Activated T-helper 2 cell treated with anti-CD3 and anti-CD28 coated beads, Interferon-gamma antibody, Interleukin-2, Interleukin-4, amounts not matched to agents 10 μg/mL and 5 μg/mL and 100 μg/mL, durations not matched to agents 14 hours and 24 hours and 36 hours (primary cell): ENCODE results near the gene E2F2. TPM values are rescaled to one million over a fixed set of nuclear protein-coding genes. Genes with fewer than 3 reads are reported as not detected.
A peak's percentile ranks its signal among the peaks of the same experiment; 100 is the strongest.

Experiments used
- DNase-seq: peaks from one replicate; pipeline ENCODE4 v3.0.0; 2021; ENCODE audit warnings: low spot score
- H3K27ac Mint-ChIP-seq: one replicate; pipeline ENCODE4 v1.8.0; 2021; ENCODE audit warnings: mixed read lengths
- H3K27me3 Mint-ChIP-seq: one replicate; pipeline ENCODE4 v1.8.0; 2021; ENCODE audit warnings: low read depth, mixed read lengths
- H3K36me3 Mint-ChIP-seq: one replicate; pipeline ENCODE4 v1.8.0; 2021; ENCODE audit warnings: low read depth, mixed read lengths
- H3K4me1 Mint-ChIP-seq: one replicate; pipeline ENCODE4 v1.8.0; 2021; ENCODE audit warnings: low read depth, mixed read lengths
- H3K4me3 Mint-ChIP-seq: one replicate; pipeline ENCODE4 v1.8.0; 2021; ENCODE audit warnings: low read depth, mild to moderate bottlenecking, moderate library complexity, mixed read lengths
- H3K9me3 Mint-ChIP-seq: one replicate; pipeline ENCODE4 v1.8.0; 2021; ENCODE audit warnings: mixed read lengths
- intact Hi-C: fragments of 100-400 bp; cut with micrococcal nuclease; formaldehyde crosslinking; loops from one replicate; pipeline ENCODE4 v1.15.1; 2023
- total RNA-seq: library from RNA; stranded (reverse); gene quantifications from 2 replicates; pipeline ENCODE4 v1.2.3, GENCODE V29; 2022

Gene E2F2
- total RNA-seq, 1 donor from 2014 or later, result 17.2 TPM

- no peak overlapping the region for H3K27ac Mint-ChIP-seq
- H3K4me3 Mint-ChIP-seq, result peak overlapping the region; percentile 91
- DNase-seq, result no peak
- intact Hi-C loops, result loop anchor here (1.0 to 2.0 kb wide), 4 partner anchors 17 to 57 kb away; partner anchors contain the start of gene E2F2
- H3K27me3 Mint-ChIP-seq, result peaks cover 43% of the 10 kb centered on the region
- H3K4me1 Mint-ChIP-seq, result peaks cover 65% of the 10 kb centered on the region
- no peaks in the 10 kb centered on the region for H3K9me3 Mint-ChIP-seq
- peaks cover 14% of the 10 kb centered on the region for H3K36me3 Mint-ChIP-seq
Measured at GRCh38 chr1:23559985-23560741, 29.1 kb upstream of the E2F2 start.

- H3K4me1 Mint-ChIP-seq, result peaks cover 68% of the 10 kb centered on the region
Measured at GRCh38 chr1:23559136-23559984, 28.3 kb upstream of the E2F2 start, which contains the start of gene ID3. TSS of gene ID3 (minus strand) at chr1:23559501. CDS start at chr1:23559426, 75 bp downstream.

GRCh38 chr1:23558872-23559135 is 27.8 kb upstream of the E2F2 start:
- H3K27ac Mint-ChIP-seq, result peak overlapping the region; percentile 66
- H3K27me3 Mint-ChIP-seq, result peaks cover 40% of the 10 kb centered on the region
- intact Hi-C loops, result loop anchor here (1.0 to 2.0 kb wide), 4 partner anchors 18 to 58 kb away; partner anchors contain the start of gene E2F2
- H3K9me3 Mint-ChIP-seq, result no peaks in the 10 kb centered on the region
- H3K4me1 Mint-ChIP-seq, result peaks cover 74% of the 10 kb centered on the region
- H3K4me3 Mint-ChIP-seq, result peak overlapping the region; percentile 91
- DNase-seq, result no peak
- peaks cover 14% of the 10 kb centered on the region for H3K36me3 Mint-ChIP-seq

More at GRCh38 chr1:23559136-23559984, 28.3 kb upstream of the E2F2 start, which contains the start of gene ID3:
- Mint-ChIP-seq H3K9me3 (no peaks in the 10 kb centered on the region), H3K27ac (peak within 1 kb of the TSS; percentile 66), H3K4me3 (peak within 1 kb of the TSS; percentile 91), H3K36me3 (peaks cover 14% of the 10 kb centered on the region), H3K27me3 (peaks cover 41% of the 10 kb centered on the region)
- peak; percentile 94 for DNase-seq
- intact Hi-C loops, result loop anchor here (1.0 to 2.0 kb wide), 4 partner anchors 18 to 57 kb away; partner anchors contain the start of gene E2F2

- peak overlapping the region; percentile 91 for H3K4me3 Mint-ChIP-seq
- no peaks in the 10 kb centered on the region for H3K9me3 Mint-ChIP-seq
- peaks cover 14% of the 10 kb centered on the region for H3K36me3 Mint-ChIP-seq
- peaks cover 72% of the 10 kb centered on the region for H3K4me1 Mint-ChIP-seq
- intact Hi-C loops, result loop anchor here (2.0 kb wide), 2 partner anchors 28 to 58 kb away; partner anchors contain the start of gene E2F2
- peaks cover 40% of the 10 kb centered on the region for H3K27me3 Mint-ChIP-seq
- DNase-seq, result no peak
- peak overlapping the region; percentile 66 for H3K27ac Mint-ChIP-seq
Measured at GRCh38 chr1:23558140-23558871, 27.3 kb upstream of the E2F2 start.

- peaks cover 68% of the 10 kb centered on the region for H3K4me1 Mint-ChIP-seq
- intact Hi-C loops, result loop anchor here (2.0 kb wide), 2 partner anchors 27 to 59 kb away; partner anchors contain the start of gene E2F2
- peak overlapping the region; percentile 91 for H3K4me3 Mint-ChIP-seq
- H3K27ac Mint-ChIP-seq, result no peak overlapping the region
- H3K27me3 Mint-ChIP-seq, result peaks cover 36% of the 10 kb centered on the region
- peaks cover 14% of the 10 kb centered on the region for H3K36me3 Mint-ChIP-seq
- no peaks in the 10 kb centered on the region for H3K9me3 Mint-ChIP-seq
- DNase-seq, result no peak
Measured at GRCh38 chr1:23557471-23558124, 26.6 kb upstream of the E2F2 start.

GRCh38 chr1:23556635-23557470 is 25.8 kb upstream of the E2F2 start:
- H3K9me3 Mint-ChIP-seq, result no peaks in the 10 kb centered on the region
- no peak for DNase-seq
- H3K36me3 Mint-ChIP-seq, result peaks cover 14% of the 10 kb centered on the region
- peak overlapping the region; percentile 91 for H3K4me3 Mint-ChIP-seq
- intact Hi-C loops, result no loop called here
- H3K4me1 Mint-ChIP-seq, result peaks cover 61% of the 10 kb centered on the region
- H3K27ac Mint-ChIP-seq, result peak overlapping the region; percentile 35
- peaks cover 32% of the 10 kb centered on the region for H3K27me3 Mint-ChIP-seq

- Mint-ChIP-seq H3K4me1 (peaks cover 57% of the 10 kb centered on the region), H3K36me3 (peaks cover 14% of the 10 kb centered on the region), H3K27me3 (peaks cover 26% of the 10 kb centered on the region), H3K9me3 (no peaks in the 10 kb centered on the region), H3K4me3 (no peak overlapping the region), H3K27ac (no peak overlapping the region)
- intact Hi-C loops, result no loop called here
- no peak for DNase-seq
Measured at GRCh38 chr1:23555986-23556634, 25.1 kb upstream of the E2F2 start.

- intact Hi-C loops, result no loop called here
- Mint-ChIP-seq H3K27me3 (peaks cover 19% of the 10 kb centered on the region), H3K36me3 (peaks cover 14% of the 10 kb centered on the region), H3K27ac (peak overlapping the region; percentile 49), H3K9me3 (no peaks in the 10 kb centered on the region), H3K4me1 (peaks cover 57% of the 10 kb centered on the region), H3K4me3 (peak overlapping the region; percentile 80)
- no peak for DNase-seq
Measured at GRCh38 chr1:23555270-23555985, 24.4 kb upstream of the E2F2 start.

- peak; percentile 79 for DNase-seq
- Mint-ChIP-seq H3K27me3 (peaks cover 14% of the 10 kb centered on the region), H3K27ac (peak overlapping the region; percentile 49), H3K4me3 (peak overlapping the region; percentile 80), H3K4me1 (peaks cover 52% of the 10 kb centered on the region), H3K36me3 (peaks cover 14% of the 10 kb centered on the region), H3K9me3 (no peaks in the 10 kb centered on the region)
- intact Hi-C loops, result no loop called here
Measured at GRCh38 chr1:23554481-23555269, 23.6 kb upstream of the E2F2 start.

GRCh38 chr1:23554127-23554480 is 23.1 kb upstream of the E2F2 start:
- Mint-ChIP-seq H3K4me3 (peak overlapping the region; percentile 77), H3K27me3 (peaks cover 11% of the 10 kb centered on the region), H3K4me1 (peaks cover 49% of the 10 kb centered on the region), H3K36me3 (peaks cover 14% of the 10 kb centered on the region), H3K9me3 (no peaks in the 10 kb centered on the region), H3K27ac (peak overlapping the region; percentile 39)
- intact Hi-C loops, result no loop called here
- no peak for DNase-seq
